Epithelial cell of proximal tubule (primary cell): ENCODE measurements around the gene MYOM3. TPM values are rescaled to one million over a fixed set of nuclear protein-coding genes. Genes with fewer than 3 reads are reported as not detected.

Experiments
- DNase-seq: peaks from one replicate; pipeline ENCODE4 v3.0.0-alpha.2; 2011; ENCODE audit warnings: low read depth
- H3K4me3 ChIP-seq: 2 replicates; pipeline ENCODE4 v1.5.1; 2011; ENCODE audit warnings: low read depth, mild to moderate bottlenecking, low read length
- total RNA-seq: library from RNA; depleted of rRNA; stranded (reverse); fragments of >200 nt; gene quantifications from 2 replicates; pipeline ENCODE4 v1.2.3, GENCODE V29; 2015
- TF ChIP-seq, protein P1 (sequence below): conservative IDR thresholded peaks from 2 replicates; pipeline ENCODE4 v1.5.1; 2012; ENCODE audit warnings: low read depth, mild to moderate bottlenecking, low read length

Gene MYOM3
- total RNA-seq, 1 donor from 2014 or later: 2.2 TPM

DNA sequence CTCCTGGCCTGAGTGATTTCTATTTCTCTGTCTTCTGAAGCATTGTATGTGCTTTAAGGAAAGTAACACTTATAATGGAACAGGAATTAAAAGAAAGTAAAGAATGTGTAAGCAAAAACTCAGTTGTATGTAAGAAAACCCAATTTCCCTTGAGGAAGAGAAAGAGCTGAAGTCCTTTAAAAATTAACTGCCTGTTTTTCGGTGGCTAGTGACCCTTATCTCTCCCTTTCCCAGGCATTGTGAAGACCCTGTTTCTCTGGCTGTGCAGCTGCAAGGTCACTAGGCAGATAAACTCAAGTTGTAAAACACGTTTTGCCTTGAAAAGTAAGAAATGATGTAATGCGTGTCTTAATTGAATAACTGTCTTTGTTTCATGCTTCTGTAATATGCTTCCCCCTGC lies 8.5 kb downstream of the MYOM3 start:
- DNase-seq: no peak
- TF ChIP-seq, protein P1, sequence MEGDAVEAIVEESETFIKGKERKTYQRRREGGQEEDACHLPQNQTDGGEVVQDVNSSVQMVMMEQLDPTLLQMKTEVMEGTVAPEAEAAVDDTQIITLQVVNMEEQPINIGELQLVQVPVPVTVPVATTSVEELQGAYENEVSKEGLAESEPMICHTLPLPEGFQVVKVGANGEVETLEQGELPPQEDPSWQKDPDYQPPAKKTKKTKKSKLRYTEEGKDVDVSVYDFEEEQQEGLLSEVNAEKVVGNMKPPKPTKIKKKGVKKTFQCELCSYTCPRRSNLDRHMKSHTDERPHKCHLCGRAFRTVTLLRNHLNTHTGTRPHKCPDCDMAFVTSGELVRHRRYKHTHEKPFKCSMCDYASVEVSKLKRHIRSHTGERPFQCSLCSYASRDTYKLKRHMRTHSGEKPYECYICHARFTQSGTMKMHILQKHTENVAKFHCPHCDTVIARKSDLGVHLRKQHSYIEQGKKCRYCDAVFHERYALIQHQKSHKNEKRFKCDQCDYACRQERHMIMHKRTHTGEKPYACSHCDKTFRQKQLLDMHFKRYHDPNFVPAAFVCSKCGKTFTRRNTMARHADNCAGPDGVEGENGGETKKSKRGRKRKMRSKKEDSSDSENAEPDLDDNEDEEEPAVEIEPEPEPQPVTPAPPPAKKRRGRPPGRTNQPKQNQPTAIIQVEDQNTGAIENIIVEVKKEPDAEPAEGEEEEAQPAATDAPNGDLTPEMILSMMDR: no peak
- H3K4me3 ChIP-seq: no peak overlapping the region

DNA sequence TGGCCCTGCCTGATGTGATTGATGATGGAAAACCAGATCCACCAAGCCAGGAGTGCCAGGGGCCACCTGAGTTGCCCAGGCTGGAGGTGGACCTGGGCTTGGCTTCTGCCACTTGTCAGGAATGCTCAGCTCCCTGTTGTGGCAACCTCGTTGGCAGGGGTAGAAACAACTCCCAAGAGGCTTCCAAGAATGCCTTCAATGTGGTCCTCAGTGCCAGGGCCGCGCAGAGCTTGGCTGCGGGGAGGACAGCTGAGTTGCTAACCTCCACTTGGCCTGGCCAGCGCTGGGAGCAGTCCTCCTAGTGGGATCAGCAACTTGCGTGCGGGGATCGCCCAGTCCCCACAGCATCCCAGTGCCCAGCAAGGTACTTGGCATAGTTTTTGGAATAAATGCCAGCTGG lies 9.0 kb downstream of the MYOM3 start:
- no peak for DNase-seq
- TF ChIP-seq, protein P1: no peak
- H3K4me3 ChIP-seq: no peak overlapping the region

DNA sequence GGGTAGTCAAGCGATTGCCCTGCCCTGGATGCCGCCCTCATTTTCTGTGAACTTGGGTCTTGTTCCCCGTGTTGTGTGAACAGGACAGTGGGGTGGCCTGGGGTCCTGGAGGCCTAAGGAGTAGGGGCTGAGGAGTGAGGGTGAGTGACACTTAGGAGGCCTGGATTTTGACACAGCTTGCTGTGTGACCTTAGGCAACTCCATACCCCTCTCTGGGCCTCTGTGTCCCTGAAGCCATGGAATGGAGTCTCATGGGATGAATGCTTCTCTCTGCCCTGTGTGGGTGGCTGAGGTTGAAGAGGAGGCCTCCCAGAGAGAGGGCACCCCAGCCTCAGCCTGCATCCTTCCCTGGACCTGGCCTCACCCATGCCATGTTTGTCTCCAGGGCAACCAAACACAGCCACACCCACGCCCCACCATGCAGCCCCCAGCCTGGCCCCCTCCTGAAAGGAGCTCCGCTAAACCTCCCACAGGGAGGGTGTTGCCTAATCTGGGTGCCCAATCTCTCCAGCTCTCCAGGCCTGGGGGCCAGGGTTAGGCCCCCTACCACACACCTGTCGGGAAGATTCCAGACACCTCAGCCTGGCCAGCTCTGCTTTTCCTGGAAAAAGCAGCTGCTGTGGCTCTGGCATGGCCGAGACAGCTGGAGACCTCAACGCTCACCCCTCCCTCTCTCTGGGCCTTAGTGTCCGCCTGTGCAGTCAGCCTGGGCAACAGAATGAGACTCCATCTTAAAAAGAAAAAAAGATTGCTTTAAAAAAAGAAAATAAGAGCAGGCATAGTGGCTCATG lies 9.9 kb downstream of the MYOM3 start:
- TF ChIP-seq, protein P1: no peak
- DNase-seq: no peak
- H3K4me3 ChIP-seq: no peak overlapping the region

DNA sequence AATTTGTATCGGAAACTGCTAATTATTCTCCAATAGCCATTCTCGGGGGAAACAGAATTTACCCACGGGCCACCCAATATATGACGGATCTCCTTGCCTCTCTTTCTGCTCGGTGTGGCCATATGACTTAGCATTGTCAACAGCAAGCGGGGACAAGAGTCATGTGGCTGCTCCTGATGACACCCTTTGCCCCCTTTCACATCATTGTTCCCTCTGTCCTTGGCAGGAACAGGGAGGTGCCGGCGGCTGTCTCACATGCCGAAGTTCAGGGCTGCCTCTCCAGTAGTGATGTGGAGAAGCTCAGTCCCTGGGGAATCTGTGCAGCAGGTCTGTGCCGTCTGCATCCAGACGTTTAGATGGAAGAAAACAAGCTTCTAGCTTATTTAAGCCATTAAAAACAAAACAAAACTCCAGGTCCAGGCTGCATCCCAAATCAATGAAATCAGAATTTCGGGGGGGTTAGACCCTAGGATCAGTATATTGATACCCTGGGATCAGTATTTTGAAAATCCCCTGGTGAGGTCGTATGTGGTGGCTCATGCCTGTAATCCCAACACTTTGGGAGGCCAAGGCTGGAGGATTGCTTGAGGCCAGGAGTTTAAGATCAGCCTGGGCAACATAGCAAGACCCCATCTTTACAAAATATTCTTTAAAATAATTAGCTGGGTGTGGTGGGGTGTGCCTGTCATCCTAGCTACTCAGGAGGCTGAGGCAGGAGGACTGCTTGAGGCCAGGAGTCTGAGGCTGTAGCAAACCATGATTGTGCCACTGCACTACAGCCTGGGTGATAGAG lies 10.8 kb downstream of the MYOM3 start:
- no peak for DNase-seq
- H3K4me3 ChIP-seq: no peak overlapping the region
- TF ChIP-seq, protein P1: no peak

DNA sequence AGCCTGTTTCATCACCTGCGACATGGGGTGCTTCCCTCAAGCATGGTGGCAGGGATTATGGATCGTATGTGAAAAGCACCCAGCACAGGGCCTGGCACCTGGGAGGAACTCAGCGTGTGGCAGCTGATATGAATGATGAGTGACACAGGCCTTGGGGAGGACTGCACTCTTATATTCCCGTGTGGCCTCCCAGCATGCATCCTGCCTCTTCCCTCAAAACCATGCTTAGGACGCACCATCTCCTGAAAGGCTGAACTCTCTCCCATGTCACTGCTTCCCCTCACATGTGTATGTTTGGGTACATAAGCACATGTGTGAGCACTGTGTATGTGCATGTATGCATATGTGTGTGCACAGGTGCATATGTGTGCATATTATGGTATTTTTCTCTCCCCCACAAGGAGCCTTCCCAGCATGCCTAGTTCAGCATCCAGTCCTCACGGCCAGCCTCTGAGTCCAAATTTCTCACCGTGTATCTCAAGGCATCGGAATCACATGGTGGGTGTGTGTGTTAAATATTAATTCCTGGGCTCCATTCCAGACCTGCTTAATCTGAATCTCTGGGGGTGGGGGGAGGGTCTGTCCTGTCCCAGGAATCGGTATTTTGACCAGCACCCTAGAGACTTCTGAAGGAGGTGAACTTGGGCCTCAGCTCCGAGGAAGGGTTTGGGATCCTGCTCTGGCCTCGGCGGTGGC lies 12.8 kb downstream of the MYOM3 start:
- TF ChIP-seq, protein P1: no peak
- peak overlapping the region; percentile 10 for H3K4me3 ChIP-seq
- DNase-seq: no peak

DNA sequence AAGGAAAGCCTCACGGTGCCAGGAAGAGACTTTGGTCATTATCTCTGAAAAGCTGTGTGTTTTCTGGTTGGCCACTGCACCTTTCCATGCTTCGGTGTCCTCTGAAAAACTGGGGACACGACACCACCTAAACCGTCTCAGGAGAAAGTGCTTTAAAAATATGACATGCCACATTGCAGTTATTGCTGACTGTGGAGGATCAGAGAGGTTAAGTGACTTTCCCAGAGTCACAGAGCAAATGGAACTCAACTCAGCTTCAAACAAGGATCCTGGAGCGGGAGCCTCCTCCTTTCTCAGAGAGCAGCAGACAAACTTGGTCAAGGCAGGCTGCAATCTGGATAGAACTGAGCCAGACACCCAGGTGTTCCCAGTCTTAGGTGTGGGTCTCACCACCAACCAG lies 13.8 kb downstream of the MYOM3 start:
- no peak overlapping the region for H3K4me3 ChIP-seq
- no peak for DNase-seq
- TF ChIP-seq, protein P1: no peak
